Measurements from ENCODE around the gene ZNF492.
"Not testable (repeated sequence)": the region's sequence is repeated elsewhere in the genome, so short reads cannot be mapped to it uniquely, and the experiment has no call there.

The ZNF492 gene

GRCh38 chr19:22617614-22618320, 16.4 kb upstream of the ZNF492 start:
- no peak for DNase-seq

- DNase-seq: no peak
Observed at GRCh38 chr19:22619371-22619770, 14.8 kb upstream of the ZNF492 start.

DNA sequence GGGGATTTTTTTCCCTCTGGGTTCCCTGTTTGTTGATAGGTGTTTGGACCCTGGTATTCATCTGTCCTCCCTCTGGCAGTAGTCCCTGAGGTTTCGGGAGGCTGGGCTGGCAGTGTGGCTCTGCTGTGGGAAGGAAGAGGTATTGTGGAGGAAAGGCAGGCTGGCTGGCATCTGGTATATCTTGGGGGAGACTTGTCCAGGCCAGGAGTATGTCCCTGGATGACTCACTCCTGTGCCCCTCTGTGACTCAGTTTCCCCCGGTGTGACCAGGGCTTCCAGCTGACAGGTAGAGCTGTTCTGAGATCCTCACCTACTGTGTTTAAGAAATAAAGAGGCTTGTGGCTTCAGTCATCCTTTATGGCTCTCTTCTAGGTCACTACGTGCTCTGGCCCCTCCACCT, 14.2 kb upstream of the ZNF492 start:
- DNase-seq: no peak

- no peak for DNase-seq
Observed at GRCh38 chr19:22620401-22620800, 13.7 kb upstream of the ZNF492 start.

- no peak for DNase-seq
Observed at GRCh38 chr19:22620912-22621311, 13.2 kb upstream of the ZNF492 start.

DNA sequence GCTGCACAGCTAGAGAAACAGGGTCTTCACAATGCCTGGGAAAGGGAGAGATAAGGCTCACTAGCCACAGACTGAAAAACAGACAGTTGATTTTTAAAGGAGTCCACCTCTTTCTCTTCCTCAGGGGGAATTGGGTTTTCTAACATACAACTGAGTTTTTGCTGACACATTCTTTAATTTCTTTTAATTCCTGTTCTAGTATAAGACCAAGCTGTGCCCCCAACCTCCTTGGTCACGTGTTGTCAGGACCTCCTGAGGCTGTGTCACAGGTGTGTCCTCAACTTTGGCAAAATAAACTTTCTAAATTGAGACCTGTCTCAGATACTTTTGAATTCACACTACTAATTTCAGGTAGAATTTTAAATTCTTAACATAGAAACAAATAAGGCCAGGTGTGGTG, 12.1 kb upstream of the ZNF492 start:
- no peak for DNase-seq

- no peak for DNase-seq
Observed at GRCh38 chr19:22622901-22623840, 11.0 kb upstream of the ZNF492 start.

DNA sequence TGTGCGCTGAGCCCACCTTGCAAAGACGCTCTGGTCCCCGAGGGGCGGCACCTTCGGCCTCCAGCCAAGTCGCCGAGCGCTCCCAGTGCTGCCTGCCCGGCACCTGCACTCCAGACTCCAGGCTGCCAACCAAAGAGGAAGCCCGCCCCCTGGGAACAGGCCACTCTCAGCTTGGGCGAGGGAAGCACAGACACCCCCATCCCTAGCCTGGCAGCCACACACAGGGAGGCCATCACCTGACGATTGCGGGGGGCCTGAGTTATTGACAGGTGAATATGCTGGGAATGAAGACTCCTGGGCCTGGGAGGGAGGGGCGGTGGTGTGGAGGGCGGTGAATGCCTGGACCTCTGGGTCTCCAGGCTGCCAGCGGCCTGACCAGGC, 10.3 kb upstream of the ZNF492 start:
- DNase-seq: no peak

DNA sequence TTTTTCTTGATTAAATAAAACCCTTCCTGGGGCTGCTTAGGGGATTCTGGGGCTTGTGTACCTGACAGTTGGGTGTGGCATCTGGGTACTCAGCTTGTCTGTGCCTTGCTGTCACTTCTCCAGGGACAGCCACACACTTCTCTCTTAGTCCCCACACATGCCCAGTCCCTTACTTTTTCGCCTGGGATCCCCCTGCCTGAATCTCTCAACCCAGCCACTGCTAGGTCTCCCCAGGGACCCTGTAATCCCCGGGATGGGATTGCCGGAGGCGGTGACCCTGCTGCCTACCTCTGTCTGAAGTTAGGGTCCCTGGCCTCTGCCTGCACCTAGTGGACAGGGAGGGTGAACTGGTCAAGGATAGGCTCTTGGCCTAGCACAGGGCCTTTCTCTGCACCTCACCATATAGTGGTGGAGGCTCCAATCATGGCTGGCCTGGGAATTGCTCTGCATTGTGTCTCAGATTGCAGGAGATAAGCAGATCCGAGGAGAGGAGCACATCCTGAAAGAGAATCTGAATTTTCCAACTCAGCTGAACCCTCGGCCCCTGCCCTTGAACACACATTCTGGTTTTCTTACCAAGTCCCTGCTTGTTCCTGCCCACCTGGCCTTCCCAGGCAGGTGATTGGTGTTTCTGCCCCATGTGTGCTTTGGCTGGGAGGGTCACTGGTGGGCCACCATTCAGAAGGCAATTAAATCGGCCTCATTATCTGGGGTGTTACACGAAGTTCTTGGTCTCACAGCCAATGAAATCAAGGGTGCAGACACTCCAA, 8.7 kb upstream of the ZNF492 start:
- DNase-seq: no peak

DNA sequence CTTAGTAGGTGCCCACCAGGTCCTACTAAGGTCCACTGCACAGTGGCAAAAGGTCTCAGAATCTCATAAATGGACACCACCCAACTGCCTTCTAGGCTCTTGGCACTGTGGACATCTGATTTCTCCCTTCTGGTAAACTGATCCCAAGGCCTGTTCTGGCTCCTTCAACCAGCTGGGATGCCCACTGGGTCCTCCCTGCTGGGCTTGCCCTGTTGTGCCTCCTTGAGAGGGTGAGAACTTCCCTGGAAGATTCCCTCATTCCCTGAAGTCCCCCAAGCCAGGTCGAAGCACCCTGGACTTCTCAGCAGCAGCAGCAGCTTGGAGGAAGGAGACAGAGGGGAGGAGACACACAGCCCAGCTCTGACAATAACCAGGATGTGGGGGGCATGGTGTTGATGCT, 6.6 kb upstream of the ZNF492 start:
- no peak for DNase-seq

DNA sequence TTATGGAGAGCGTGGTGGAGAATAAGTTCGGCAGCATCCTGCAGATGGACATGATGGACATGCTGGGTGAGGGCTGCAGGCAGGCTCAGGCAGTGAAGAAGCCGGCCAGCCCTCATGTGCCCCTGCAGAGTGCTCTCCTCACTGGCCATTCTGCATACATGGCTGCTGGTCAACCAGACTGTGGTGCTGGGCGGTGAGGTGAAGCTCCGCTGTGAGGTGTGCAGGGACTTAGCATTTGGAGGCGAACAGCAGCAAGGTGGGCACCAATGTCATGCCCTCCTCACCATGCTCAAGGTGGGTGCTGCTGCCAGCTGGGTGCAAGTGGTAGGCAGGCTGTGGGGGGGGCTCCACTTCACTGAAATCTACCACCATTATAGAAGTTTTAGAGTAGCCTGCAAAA, 5.7 kb upstream of the ZNF492 start:
- DNase-seq: no peak

DNA sequence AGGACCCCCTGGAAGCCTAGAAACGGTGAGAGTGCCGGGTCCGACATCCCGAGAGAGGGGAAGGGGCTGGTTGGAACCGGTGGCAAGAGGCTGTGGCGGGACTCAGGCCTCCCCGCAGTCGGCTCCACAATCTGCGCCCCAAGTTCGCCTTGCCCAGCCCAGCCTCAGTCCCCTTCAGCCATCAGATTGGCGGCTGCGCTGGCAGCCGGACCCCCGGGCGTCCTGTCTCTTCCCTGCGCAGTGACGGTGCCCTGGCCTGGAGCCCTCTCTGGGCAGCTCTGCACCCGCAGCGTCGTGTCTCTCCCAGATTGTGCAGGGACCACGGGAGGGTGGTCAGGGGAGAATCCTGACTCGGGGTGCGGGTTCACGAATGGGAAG, 315 bp downstream of the ZNF492 start:
- no peak for DNase-seq

GRCh38 chr19:22685493-22685892, 51.4 kb downstream of the ZNF492 start:
- DNase-seq: not testable (repeated sequence)

- DNase-seq: not testable (repeated sequence)
Observed at GRCh38 chr19:22702661-22703060, 68.5 kb downstream of the ZNF492 start.

DNA sequence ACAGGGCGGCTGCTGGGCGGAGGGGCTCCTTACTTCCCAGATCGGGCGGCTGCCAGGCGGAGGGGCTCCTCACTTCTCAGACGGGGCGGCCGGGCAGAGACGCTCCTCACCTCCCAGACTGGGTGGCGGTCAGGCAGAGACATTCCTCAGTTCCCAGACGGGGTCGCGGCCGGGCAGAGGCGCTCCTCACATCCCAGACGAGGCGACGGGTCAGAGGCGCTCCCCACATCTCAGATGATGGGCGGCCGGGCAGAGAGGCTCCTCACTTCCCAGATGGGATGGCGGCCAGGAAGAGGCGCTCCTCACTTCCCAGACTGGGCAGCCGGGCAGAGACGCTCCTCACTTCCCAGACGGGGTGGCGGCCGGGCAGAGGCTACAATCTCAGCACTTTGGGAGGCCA, 69.0 kb downstream of the ZNF492 start:
- not testable (repeated sequence) for DNase-seq

DNA sequence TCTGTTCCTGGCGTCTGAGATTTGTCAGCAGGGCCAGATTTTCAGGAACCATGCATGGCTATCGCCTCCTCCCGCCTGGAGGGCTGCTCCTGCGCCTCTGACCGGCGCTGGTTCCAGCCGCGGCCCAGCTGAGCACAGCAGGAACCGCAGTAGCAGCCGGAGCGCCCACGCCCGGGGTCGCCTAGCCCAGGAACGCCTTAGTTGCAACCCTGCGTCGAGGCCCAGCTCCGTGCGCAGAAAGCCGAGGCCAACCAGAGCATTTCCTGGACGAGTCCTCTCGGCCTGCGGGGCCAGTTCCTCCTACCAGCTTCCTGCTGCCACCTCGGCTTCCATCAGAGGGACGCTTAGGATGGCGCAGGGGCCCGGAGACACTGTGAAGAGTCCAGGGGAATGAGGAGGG, 74.9 kb downstream of the ZNF492 start:
- DNase-seq: no peak
